HL-60/S4 treated with phorbol 12-myristate 13-acetate at 8.2 ng/mL for 4 days and 3 days (cell line): ENCODE measurements around the gene GABRR3.
"Not testable (repeated sequence)": the region's sequence is repeated elsewhere in the genome, so short reads cannot be mapped to it uniquely, and the experiment has no call there.

Source experiments
- in situ Hi-C: fragments of 300-500 bp; cut with MboI; formaldehyde crosslinking; loops from 2 replicates; pipeline ENCODE4 v1.15.0; 2022; ENCODE audit warnings: low sequenced_read_pairs

The GABRR3 gene

GRCh38 chr3:98022978-98023820 is 11.9 kb downstream of the GABRR3 start:
- in situ Hi-C loops = loop anchor here (5.0 kb wide), 1 partner anchor 236 kb away; no protein-coding TSS in a partner anchor

- in situ Hi-C loops = loop anchor here (5.0 kb wide), 1 partner anchor 235 kb away; no protein-coding TSS in a partner anchor
Observed at GRCh38 chr3:98021830-98022560, 13.1 kb downstream of the GABRR3 start.

GRCh38 chr3:98020412-98020811 is 14.7 kb downstream of the GABRR3 start:
- in situ Hi-C loops = loop anchor here (5.0 kb wide), 1 partner anchor 233 kb away; no protein-coding TSS in a partner anchor

- in situ Hi-C loops = no loop called here
Observed at GRCh38 chr3:98018301-98018700, 16.8 kb downstream of the GABRR3 start.

- in situ Hi-C loops = no loop called here
Observed at GRCh38 chr3:98014268-98014585, 20.9 kb downstream of the GABRR3 start.

GRCh38 chr3:98013411-98014267 is 21.5 kb downstream of the GABRR3 start:
- in situ Hi-C loops = no loop called here

- in situ Hi-C loops = no loop called here
Observed at GRCh38 chr3:98012979-98013378, 22.1 kb downstream of the GABRR3 start.

- in situ Hi-C loops = not testable (repeated sequence)
Observed at GRCh38 chr3:98010883-98011449, 24.1 kb downstream of the GABRR3 start.

- in situ Hi-C loops = no loop called here
Observed at GRCh38 chr3:98010194-98010882, 24.8 kb downstream of the GABRR3 start.

GRCh38 chr3:98008855-98009254 is 26.3 kb downstream of the GABRR3 start:
- in situ Hi-C loops = no loop called here

- in situ Hi-C loops = no loop called here
Observed at GRCh38 chr3:98005438-98005837, 29.7 kb downstream of the GABRR3 start.

GRCh38 chr3:98004721-98005120 is 30.4 kb downstream of the GABRR3 start:
- in situ Hi-C loops = no loop called here

- in situ Hi-C loops = no loop called here
Observed at GRCh38 chr3:98003306-98003969, 31.7 kb downstream of the GABRR3 start.

- in situ Hi-C loops = no loop called here
Observed at GRCh38 chr3:98002717-98003116, 32.4 kb downstream of the GABRR3 start.

GRCh38 chr3:97999994-98000393 is 35.1 kb downstream of the GABRR3 start:
- in situ Hi-C loops = no loop called here

- in situ Hi-C loops = no loop called here
Observed at GRCh38 chr3:97999103-97999502, 36.0 kb downstream of the GABRR3 start.

- in situ Hi-C loops = no loop called here
Observed at GRCh38 chr3:97996988-97997387, 38.1 kb downstream of the GABRR3 start.

- in situ Hi-C loops = no loop called here
Observed at GRCh38 chr3:97994328-97994945, 40.7 kb downstream of the GABRR3 start.

GRCh38 chr3:97993526-97993925 is 41.6 kb downstream of the GABRR3 start:
- in situ Hi-C loops = no loop called here
